Gastrocnemius medialis (tissue), 4 donors: ENCODE data around the gene HIVEP3.

Experiments
- POLR2A ChIP-seq, 2 donors: fragments of 450-650 bp; IDR thresholded peaks; one replicate each; pipeline ENCODE4 v1.6.1; 2017; ENCODE audit warnings: antibody characterized with exemption in 2 of 2, mild to moderate bottlenecking in 2 of 2, moderate library complexity in 2 of 2
- TF ChIP-seq, protein P1 (sequence below), 5 experiments: fragments of 450-650 bp in 3 of 5; fragments of 200-600 bp in 2 of 5; sonication (generic) in 2 of 5; IDR thresholded peaks in 4 of 5; conservative IDR thresholded peaks in 1 of 5; 1 replicate in 4 of 5; 2 replicates in 1 of 5; pipeline ENCODE4 v1.5.1; 2016 to 2019; ENCODE audit warnings: antibody characterized with exemption in 5 of 5, mild to moderate bottlenecking in 3 of 5, moderate library complexity in 3 of 5

DNA sequence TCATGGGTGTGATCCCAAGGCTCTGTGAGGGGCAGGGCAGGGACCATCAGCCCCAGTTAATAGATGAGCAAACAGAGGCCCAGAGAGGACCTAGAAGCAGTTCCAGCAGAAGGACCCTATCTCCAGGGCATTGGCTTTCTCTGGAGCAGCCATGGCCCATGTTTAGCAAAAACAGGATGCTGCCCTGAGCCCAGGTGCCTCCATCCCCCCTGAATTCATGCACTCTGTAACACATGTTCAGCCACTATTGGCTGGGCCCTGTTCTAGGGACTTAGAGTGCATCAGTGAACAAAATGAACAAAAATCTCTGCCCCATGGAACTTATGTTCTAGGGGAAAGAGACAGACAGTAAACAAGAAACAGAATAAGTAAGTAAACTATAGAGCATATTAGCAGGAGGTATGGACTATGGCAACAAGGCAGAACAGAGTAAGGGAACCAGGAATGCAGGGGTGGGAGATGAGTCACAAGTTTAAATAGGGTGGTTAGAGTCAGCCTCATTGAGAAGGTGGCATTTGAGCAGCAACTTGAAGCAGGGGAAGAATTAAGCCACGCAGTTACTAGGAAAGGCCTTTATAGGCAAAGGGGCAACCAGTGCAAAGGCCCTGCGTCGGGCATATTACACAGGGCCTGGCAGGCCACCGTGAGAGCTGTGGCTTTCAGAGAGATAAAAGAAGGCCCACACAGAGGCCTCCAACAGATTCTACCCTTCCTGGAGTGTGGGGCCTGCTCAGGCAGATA is 248.3 kb downstream of the HIVEP3 start:
- TF ChIP-seq, protein P1, sequence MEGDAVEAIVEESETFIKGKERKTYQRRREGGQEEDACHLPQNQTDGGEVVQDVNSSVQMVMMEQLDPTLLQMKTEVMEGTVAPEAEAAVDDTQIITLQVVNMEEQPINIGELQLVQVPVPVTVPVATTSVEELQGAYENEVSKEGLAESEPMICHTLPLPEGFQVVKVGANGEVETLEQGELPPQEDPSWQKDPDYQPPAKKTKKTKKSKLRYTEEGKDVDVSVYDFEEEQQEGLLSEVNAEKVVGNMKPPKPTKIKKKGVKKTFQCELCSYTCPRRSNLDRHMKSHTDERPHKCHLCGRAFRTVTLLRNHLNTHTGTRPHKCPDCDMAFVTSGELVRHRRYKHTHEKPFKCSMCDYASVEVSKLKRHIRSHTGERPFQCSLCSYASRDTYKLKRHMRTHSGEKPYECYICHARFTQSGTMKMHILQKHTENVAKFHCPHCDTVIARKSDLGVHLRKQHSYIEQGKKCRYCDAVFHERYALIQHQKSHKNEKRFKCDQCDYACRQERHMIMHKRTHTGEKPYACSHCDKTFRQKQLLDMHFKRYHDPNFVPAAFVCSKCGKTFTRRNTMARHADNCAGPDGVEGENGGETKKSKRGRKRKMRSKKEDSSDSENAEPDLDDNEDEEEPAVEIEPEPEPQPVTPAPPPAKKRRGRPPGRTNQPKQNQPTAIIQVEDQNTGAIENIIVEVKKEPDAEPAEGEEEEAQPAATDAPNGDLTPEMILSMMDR (IDR thresholded peaks at IDR 0.05 in 4 of 5, conservative IDR thresholded peaks at IDR 0.05 in 1 of 5): no peak
- TF ChIP-seq POLR2A (IDR thresholded peaks at IDR 0.05): no peak
